Measurements from ENCODE around the gene ECSIT.
"Not testable (repeated sequence)": the region's sequence is repeated elsewhere in the genome, so short reads cannot be mapped to it uniquely, and the experiment has no call there.

ECSIT gene

GRCh38 chr19:11566164-11566563 lies 37.2 kb upstream of the ECSIT start:
- H3K27ac ChIP-seq: no peak overlapping the region
- TF ChIP-seq CTCF (IDR thresholded peaks at IDR 0.05): no peak
- DNase-seq (ENCODE audit: low spot score): no peak
- no peak overlapping the region for H3K4me3 ChIP-seq

- not testable (repeated sequence) for DNase-seq (ENCODE audit: low spot score); H3K4me3 ChIP-seq; H3K27ac ChIP-seq
Observed at GRCh38 chr19:11565649-11565980, 36.7 kb upstream of the ECSIT start.

GRCh38 chr19:11564082-11564807 lies 35.3 kb upstream of the ECSIT start:
- H3K4me3 ChIP-seq; DNase-seq (ENCODE audit: low spot score); H3K27ac ChIP-seq: not testable (repeated sequence)

- H3K27ac ChIP-seq: no peak overlapping the region
- H3K4me3 ChIP-seq: no peak overlapping the region
- no peak for DNase-seq (ENCODE audit: low spot score)
- TF ChIP-seq CTCF (IDR thresholded peaks at IDR 0.05): no peak
Observed at GRCh38 chr19:11563532-11563931, 34.6 kb upstream of the ECSIT start.

GRCh38 chr19:11560404-11561051 lies 31.6 kb upstream of the ECSIT start:
- H3K4me3 ChIP-seq: no peak overlapping the region
- no peak overlapping the region for H3K27ac ChIP-seq

GRCh38 chr19:11558881-11559828 lies 30.2 kb upstream of the ECSIT start, which contains the start of gene ELOF1:
Gene ELOF1, minus strand, starts transcription at chr19:11559230. Its CDS starts 4,883 bp downstream, at chr19:11554347.
- Histone ChIP-seq H3K27ac (peak within 1 kb of the TSS; percentile 51 to 90), H3K4me3 (peak within 1 kb of the TSS; percentile 99)
- peak; percentile 99 for DNase-seq (ENCODE audit: low spot score)
- TF ChIP-seq CTCF (IDR thresholded peaks at IDR 0.05): no peak

More at GRCh38 chr19:11560404-11561051, 31.6 kb upstream of the ECSIT start:
- DNase-seq (ENCODE audit: low spot score): no peak
- TF ChIP-seq CTCF (IDR thresholded peaks at IDR 0.05): peak; percentile 39

- Histone ChIP-seq H3K4me3 (no peak overlapping the region), H3K27ac (no peak overlapping the region)
- no peak for TF ChIP-seq CTCF (IDR thresholded peaks at IDR 0.05)
- no peak for DNase-seq (ENCODE audit: low spot score)
Observed at GRCh38 chr19:11556634-11557420, 27.9 kb upstream of the ECSIT start.

Measured in coronary artery (tissue), 2 donors.